Cardiac fibroblast (primary cell): ENCODE results near the gene PODNL1.

ENCODE experiments used
- DNase-seq, 2 donors: peaks; one replicate each; pipeline versions ENCODE4 v3.0.0 to v3.0.0-alpha.2; 2010; ENCODE audit warnings: low read depth in 2 of 2
- H3K4me3 ChIP-seq, 2 donors: replicated peaks in 1 of 2; 1 replicate in 1 of 2; 2 replicates in 1 of 2; pipeline ENCODE4 v1.5.1; 2011; ENCODE audit warnings: low read depth in 2 of 2, low read length in 2 of 2, mild to moderate bottlenecking in 2 of 2, moderate library complexity in 1 of 2
- CTCF ChIP-seq: IDR thresholded peaks from one replicate; pipeline ENCODE4 v1.5.1; 2011; ENCODE audit warnings: low read depth, mild to moderate bottlenecking, low read length, inconsistent platforms

PODNL1 gene

GRCh38 chr19:13905634-13906520 is 32.3 kb downstream of the PODNL1 start, which contains the start of the genes BRME1 and CC2D1A:
Gene BRME1, minus strand, starts transcription at chr19:13906117. Its CDS starts 1,225 bp downstream, at chr19:13904892.
Gene CC2D1A, plus strand, starts transcription at chr19:13906201. Its CDS starts 241 bp downstream, at chr19:13906442.
- peak within 1 kb of the TSS; percentile 83 to 92 for H3K4me3 ChIP-seq
- TF ChIP-seq CTCF = no peak
- DNase-seq = peak; percentile 76 to 85

- peak; percentile 33 for TF ChIP-seq CTCF
- peak in 1 of 2 donors; percentile 30 for DNase-seq
- H3K4me3 ChIP-seq = no peak overlapping the region
Observed at GRCh38 chr19:13902993-13903555, 35.1 kb downstream of the PODNL1 start.

- no peak for DNase-seq
- TF ChIP-seq CTCF = no peak
- no peak overlapping the region for H3K4me3 ChIP-seq
Observed at GRCh38 chr19:13899912-13900584, 38.2 kb downstream of the PODNL1 start.

- no peak for DNase-seq
- no peak overlapping the region for H3K4me3 ChIP-seq
- TF ChIP-seq CTCF = no peak
Observed at GRCh38 chr19:13899393-13899792, 38.8 kb downstream of the PODNL1 start.

- DNase-seq = no peak
- no peak for TF ChIP-seq CTCF
- no peak overlapping the region for H3K4me3 ChIP-seq
Observed at GRCh38 chr19:13896227-13896626, 42.0 kb downstream of the PODNL1 start.

- TF ChIP-seq CTCF = no peak
- DNase-seq = no peak
- H3K4me3 ChIP-seq = no peak overlapping the region
Observed at GRCh38 chr19:13894552-13894951, 43.7 kb downstream of the PODNL1 start.
